Transverse colon (tissue), 4 donors: ENCODE results near the gene IFITM1.

ENCODE experiments used
- CTCF ChIP-seq, 5 experiments: fragments of 200-600 bp in 3 of 5; fragments of 450-650 bp in 2 of 5; sonication (generic) in 3 of 5; IDR thresholded peaks; 1 replicate in 2 of 5; 2 replicates in 3 of 5; pipeline ENCODE4 v1.5.1; 2016 to 2017; ENCODE audit warnings: antibody characterized with exemption in 5 of 5, inconsistent platforms in 3 of 5, mild to moderate bottlenecking in 2 of 5, moderate library complexity in 1 of 5
- EP300 ChIP-seq: sonication (generic); formaldehyde crosslinking; IDR thresholded peaks from one replicate; pipeline ENCODE4 v1.6.1; 2017; ENCODE audit warnings: antibody characterized with exemption, low read depth
- POLR2AphosphoS5 ChIP-seq, 3 donors: sonication (generic); formaldehyde crosslinking; IDR thresholded peaks; one replicate each; pipeline ENCODE4 v1.6.1; 2016; ENCODE audit warnings: antibody characterized with exemption in 3 of 3

GRCh38 chr11:295351-296170 is 18.3 kb upstream of the IFITM1 start:
- TF ChIP-seq CTCF (IDR thresholded peaks at IDR 0.05) = no peak
- TF ChIP-seq POLR2AphosphoS5 (IDR thresholded peaks at IDR 0.05) = no peak
- TF ChIP-seq EP300 = no peak
